GM12873 (cell line): Measurements from ENCODE around the gene MAK.

Source experiments
- CTCF ChIP-seq: IDR thresholded peaks from 2 replicates; pipeline ENCODE4 v1.5.1; 2012; ENCODE audit warnings: low read depth, mild to moderate bottlenecking, moderate library complexity, low read length, control low read depth; ENCODE audit not compliant: insufficient read depth; ENCODE audit errors: missing control alignments

Gene MAK

GRCh38 chr6:10725716-10726115 is 112.6 kb downstream of the MAK start:
- no peak for TF ChIP-seq CTCF

GRCh38 chr6:10725044-10725443 is 113.3 kb downstream of the MAK start:
- TF ChIP-seq CTCF = no peak

GRCh38 chr6:10723567-10723881 is 114.8 kb downstream of the MAK start:
- no peak for TF ChIP-seq CTCF

GRCh38 chr6:10722820-10723566 is 115.3 kb downstream of the MAK start, which contains the start of gene TMEM14C:
TSS of gene TMEM14C (plus strand) at chr6:10723070. CDS start at chr6:10724614, 1,544 bp downstream.
- TF ChIP-seq CTCF = no peak

- no peak for TF ChIP-seq CTCF
These were observed 115.8 kb downstream of the MAK start for GRCh38 chr6:10722570-10722819.

GRCh38 chr6:10721850-10722569 is 116.3 kb downstream of the MAK start:
- TF ChIP-seq CTCF = no peak

- TF ChIP-seq CTCF = no peak
These were observed 117.9 kb downstream of the MAK start for GRCh38 chr6:10720265-10720959.
